Left colon (tissue), 2 donors: Measurements from ENCODE around the gene RTL1. TPM values are rescaled to one million over a fixed set of nuclear protein-coding genes. Genes with fewer than 3 reads are reported as not detected.

Source experiments
- ATAC-seq: fragments of 200-7000 bp; cut with Tn5 transposase; one replicate; pipeline ENCODE4 v1.9.1; 2020; ENCODE audit warnings: mild to moderate bottlenecking, moderate library complexity
- DNase-seq, 2 donors: peaks; one replicate each; pipeline ENCODE4 v3.0.0-alpha.2; 2020
- intact Hi-C, 2 donors: fragments of 100-400 bp; cut with DNase I in 1 of 2; cut with micrococcal nuclease in 1 of 2; formaldehyde crosslinking; loops; one replicate each; pipeline versions ENCODE4 v1.11.2 to v1.14.0; 2022; cut with DNase I, micrococcal nuclease
- total RNA-seq, 2 donors: library from RNA; stranded (reverse); fragmentation: NEBNext Ultra II Directional; extraction: Animal tissue kit (Norgen Biotek cat#: 25700); gene quantifications; one replicate each; pipeline ENCODE4 v1.2.1, GENCODE V29; 2021
- donor health status: DM: no; HTN: no; CAD: no.
- donor health status: DM: yes; HTN: yes; CAD: no.

RTL1 gene
- total RNA-seq, 2 donors from 2014 or later = not detected

DNA sequence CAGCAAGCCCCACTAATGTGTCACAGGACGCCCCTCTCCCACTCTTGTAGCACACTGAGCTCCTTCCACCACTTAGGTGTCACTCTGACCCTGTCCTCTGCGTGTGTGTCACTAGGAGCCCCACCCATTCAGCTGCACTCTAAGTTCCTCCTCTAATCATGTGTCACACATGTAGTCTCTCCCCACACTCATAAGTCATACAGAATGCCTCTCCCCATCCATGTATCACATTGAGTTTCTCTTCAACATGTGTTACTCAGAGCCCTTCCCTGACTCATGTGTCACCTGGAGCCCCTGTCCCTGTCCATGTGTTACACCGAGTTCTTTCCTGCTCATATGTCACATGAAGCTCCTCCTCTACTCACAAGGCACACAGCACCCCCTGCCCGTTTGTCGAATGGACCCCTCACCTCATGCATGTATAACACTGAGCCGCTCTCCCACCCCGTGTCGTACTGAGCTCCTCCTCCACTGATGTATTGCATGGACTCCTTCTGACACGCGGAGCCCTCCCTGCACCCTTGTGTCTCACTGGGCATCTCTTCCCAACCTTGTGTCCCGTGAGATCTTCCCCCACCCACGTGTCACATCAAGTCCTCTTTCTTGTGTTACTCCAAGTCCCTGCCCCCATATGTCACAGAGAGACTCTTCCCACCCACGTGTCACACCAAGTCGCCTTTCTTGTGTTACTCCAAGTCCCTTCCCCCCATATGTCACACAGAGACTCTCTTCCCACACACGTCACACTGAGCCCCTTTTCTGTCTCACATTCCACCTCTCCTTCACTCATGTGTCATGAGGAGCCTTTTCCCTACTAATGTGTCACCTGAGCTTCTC lies 31.0 kb downstream of the RTL1 start:
- no peak for ATAC-seq
- DNase-seq = no peak
- intact Hi-C loops = no loop called here

DNA sequence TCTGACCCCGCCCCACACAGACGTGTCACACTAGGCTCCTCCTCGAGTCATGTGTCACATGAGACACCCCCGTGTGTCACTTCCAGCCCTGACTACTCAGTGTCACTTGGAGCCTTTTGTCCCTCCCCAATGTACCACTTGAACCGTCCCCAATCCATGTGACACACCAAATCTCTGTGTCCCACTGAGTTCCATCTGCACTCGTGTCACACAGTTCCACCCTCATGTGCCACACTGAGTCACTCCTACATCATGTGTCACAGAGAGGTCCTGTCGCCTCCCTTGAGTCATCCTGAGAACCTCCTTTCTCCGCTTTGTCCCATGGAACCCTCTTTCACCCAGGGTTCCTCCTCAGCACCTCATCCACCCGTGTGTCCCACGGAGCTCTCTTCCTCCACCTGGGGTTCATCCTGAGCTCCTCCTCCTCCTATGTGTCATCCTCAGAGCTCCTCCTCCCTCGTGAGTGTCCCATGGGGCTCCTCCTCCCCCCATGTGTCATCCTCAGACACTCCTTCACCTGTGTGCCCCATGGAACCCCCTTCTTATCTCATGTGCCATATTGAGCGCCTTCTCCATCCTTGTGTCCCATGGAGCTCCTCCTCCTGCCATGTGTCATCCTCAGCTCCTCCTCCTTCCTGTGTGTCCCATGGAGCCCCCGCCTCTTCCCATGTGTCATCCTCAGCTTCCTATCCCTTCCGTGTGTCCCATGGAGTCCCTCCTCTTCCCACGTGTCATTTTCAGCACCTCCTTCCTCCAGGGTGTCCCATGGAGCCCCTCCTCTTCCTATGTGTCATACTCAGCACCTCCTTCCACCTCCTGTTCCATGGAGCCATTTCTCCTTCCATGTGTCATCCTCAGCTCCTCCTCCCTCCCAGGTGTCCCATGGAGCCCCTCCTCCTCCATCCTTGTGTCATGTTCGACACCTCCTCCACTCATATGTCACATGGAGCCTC lies 32.0 kb downstream of the RTL1 start:
- no peak for ATAC-seq
- intact Hi-C loops = no loop called here
- no peak for DNase-seq

DNA sequence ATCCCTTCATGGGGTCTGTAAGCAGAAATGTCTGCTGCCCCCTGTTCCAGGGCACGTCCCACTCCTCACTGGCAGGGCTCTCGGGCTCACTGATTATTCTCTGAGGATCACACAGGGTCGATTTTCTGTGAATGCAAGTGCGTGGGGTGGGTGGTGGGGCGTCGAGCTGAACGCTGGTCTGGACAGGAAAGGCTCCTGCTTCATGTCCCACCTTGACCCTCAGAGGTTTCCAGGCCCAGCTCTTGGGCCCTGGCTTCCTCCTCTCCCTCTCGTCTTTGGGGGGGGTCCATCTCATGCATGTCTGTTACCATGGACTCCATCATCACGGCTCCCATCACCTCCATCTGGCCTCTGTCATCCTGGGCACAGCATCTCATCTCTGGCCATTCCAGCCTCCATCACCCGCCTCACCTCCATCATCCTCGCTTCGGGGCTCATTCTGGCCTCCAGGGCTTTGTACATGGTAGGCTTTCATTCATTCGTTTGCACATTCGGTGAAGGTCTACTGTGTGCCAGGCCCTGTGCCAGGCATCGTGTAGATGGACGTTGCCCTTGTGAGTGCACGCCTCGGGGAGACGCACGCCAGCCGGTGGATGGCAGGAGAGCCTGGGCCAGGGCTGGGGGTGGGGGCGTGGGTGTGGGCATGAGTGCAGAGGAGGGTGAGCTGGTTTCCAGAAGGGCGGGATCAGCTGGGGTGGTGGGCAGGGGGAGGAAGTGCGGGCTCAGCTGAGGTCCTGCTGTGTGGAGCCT lies 34.7 kb downstream of the RTL1 start:
- ATAC-seq = no peak
- intact Hi-C loops = no loop called here
- no peak for DNase-seq

DNA sequence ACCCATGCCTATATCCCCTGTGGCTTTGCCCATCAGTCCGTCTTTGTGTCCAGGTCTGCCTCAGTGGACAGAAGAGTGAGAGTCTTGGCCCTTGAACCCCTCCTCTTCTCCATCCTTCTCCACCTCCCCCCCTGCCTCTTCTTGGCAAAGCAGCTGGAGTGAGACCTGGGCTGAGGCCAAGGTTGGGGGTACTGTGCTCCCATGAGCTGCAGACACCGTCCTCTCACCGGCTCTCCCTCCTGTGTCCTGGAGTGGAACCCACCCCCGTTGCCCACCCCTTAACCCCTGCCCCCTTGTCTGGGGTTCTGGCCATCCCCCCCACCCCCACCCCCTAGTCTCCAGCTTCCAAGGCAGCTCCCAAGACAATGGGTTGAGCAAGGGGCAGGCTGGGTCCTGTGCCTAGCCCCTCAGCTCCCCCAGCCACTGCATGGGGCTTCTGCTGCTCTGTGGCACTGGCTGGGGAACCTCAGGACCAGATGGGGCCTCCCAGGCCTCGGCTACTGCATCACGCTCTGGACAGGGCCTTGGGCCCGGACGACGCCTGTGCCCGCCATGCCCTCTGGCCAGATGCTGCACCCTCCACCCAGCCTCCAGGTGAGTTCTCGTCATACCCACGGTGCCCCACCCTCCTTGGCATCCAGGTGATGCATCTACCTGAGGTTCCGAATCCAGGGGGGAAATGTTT lies 35.7 kb downstream of the RTL1 start:
- DNase-seq = no peak
- intact Hi-C loops = no loop called here
- no peak for ATAC-seq

DNA sequence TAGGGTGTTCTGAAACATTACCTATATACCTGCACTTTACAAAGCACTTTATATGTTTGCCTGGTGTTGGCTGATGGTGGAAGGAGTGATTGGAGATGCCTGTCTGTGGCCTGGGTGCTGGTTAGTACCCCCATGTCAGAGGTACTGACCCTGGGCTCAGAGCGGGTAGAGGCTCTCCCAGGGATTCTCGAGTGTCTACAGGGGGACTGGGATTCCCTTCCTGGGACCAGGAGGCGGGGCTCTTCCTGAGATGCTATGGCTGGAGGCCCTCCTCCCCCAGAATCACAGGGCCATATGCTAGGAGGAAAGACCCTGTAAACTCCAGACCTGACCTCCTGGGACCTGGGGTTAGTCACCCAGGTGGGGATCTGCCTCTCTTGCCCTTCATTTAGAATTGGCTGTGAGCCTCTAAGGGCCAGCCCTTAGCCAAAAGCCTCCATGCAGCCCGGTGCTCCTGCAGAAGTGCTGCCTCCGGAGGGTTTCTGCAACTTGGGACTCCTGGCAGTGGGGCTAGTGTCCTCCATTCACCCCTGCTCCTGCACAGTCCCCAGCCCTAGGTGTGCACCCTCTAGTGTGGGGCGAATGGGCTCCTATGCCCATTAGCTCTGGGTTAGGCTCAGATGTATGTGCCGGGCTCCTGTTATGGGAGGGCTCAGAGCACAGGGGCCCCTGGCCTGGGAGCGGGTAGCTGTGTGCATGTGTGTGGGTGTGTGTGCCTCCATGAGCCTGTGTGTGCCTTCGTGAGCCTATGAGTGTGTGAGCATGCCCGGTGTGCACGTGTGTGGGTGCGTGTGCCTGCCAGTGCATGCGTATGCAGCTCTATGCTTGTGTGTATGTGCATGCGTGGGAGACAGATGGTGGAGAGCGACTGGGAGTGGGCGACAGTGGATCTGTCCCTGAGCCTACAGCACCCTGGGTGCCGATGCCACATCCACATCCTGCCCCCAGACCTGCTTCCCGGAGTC lies 36.6 kb downstream of the RTL1 start:
- intact Hi-C loops = no loop called here
- DNase-seq (no peak), ATAC-seq (no peak)

DNA sequence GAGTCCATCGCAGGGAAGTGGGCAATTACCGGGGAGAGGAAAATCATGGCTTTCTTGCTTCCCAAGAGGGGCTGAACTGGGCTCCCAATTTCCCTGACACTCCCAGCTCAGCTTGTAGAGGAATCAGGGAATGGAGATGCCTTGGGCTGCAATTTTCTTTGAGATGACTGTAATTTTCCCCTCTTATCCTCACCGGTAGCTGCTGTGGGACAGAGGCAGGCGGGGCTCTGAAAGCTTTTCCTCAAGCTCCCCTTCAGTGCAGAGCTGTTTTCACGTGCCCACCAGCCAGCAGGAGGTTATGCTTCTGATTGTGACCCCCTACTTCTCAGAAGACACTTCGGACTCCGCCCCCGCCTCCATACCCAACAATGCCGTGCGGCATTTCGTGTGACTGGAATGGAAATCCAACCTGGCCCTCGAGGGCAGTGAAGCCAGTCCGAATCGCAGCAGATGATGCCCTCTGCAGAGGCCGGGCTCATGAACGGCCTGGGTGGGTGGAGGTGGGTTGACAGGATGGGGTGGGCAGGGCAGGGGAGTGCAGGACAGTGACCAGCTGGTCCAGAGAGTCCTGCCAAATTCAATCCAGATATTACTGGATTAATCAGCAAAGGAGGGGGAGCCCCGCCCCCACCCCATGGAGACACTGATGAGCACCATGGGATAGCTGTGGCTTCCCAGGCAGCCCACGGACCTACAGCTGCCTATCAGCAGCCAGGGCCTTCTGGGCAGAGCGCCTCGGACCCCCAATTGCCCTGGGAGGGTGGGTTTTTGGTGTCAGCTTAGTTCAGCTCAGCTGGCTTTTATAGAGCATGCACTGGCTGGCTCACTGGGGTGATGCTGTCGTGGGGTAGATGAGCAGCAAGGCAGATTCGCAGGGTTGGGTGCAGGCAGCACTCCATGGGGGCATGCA lies 37.6 kb downstream of the RTL1 start:
- no peak for DNase-seq
- intact Hi-C loops = no loop called here
- no peak for ATAC-seq

DNA sequence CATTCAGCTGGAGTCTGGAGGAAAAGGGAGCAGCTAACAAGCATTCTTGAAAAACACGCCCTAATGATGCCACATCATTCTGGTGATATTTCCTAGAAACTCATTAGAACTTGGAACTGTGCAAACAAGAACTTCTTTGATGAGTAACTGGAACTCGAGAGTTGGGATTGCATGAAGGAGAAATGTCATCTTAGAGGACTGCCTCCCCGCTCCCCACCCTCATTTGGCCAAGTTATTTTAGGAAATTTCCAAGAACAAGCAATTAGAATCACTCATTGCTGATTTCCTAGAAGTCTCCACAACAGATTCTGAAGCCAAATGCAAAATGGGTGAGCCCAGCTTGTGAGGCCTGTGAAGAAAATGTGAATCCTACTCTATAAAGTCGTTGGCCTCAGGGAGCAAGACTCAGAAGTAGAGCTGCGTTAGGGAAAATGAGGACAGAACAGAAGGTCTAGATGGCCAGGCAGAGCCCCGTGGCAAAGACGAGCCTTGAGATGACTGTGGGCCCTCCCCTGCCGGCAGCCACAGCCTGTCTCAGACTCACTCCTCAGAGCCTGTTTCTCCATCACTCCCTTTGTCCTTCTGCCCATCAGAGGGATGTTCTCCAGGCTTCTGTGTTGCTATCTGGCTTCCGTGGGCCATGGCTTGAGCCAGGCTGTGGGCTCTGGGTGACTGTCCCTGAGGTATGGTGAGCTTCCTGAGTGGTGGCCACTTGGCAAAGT lies 38.4 kb downstream of the RTL1 start:
- intact Hi-C loops = no loop called here
- no peak for ATAC-seq
- DNase-seq = no peak

DNA sequence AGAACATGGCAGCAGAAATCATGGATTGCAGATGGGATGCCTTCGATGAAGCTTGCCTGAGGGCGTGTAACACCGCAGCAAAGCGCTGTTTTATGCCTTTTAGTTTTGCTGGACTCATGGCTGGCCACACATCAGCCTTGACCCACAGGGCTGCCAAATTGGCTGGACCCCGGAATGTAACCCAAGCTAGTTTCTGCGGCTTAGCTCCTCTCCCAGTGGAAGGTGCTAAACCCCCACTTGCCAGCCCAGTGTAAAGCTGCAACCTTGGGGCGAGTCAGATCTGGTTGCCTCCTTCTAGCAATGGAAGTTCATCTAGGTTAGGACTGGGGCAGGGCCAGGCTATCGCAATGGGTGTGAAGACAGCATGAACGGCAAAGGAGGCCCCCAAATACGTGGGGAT lies 39.3 kb downstream of the RTL1 start:
- intact Hi-C loops = no loop called here
- ATAC-seq (no peak), DNase-seq (no peak)

DNA sequence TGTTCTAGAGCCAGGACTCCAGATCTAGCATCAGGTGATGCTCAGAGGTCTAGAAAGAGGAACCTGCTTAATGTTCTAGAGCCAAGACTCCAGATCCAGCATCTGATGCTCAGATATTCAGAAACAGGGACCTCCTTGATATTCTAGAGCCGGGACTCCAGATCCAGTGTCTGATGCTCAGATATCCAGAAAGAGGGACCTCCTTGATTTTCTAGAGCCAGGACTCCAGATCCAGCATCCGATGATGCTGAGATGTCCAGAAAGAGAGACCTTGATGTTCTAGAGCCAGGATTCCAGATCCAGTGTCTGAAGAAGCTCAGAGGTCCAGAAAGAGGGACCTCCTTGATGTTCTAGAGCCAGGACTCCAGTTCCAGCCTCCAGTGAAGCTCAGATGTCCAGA lies 40.7 kb downstream of the RTL1 start:
- ATAC-seq (no peak), DNase-seq (no peak)
- intact Hi-C loops = no loop called here

DNA sequence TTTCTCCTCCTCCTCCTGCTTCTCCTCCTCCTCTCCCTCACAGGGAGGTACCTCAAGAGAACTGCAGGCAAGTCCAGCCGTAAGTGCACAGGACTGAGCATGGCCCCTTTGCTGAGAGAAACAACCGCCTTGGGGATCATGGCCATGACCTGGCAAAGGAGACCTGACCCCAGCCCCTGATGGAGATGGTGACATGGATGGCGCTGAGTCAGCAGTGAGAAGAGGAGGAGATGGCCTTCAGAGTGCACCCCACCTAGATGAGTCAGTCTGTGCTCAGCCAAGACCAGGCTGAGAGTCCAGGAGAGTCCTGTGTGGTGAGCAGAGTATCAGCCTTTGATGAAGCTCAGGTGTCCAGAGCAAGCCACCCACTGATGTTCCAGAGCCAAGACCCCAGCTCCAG lies 41.2 kb downstream of the RTL1 start:
- intact Hi-C loops = no loop called here
- DNase-seq (no peak), ATAC-seq (no peak)

DNA sequence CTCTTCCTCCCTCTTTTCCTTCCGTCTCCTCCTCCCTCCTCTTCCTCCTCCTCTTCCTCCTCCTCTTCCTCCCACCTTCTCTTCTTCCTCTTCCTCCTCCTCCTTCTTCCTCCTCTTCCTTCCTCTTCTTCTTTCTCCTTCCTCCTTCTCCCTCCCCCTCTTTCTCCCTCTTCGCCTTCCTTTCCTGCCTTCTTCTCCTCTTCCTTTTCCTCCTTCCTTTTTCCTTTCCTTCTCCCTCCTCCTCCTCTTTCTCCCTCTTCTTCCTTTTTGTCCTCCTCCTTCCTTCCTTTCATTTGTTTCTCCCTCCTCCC lies 41.6 kb downstream of the RTL1 start:
- DNase-seq (no peak), ATAC-seq (no peak)
- intact Hi-C loops = no loop called here

DNA sequence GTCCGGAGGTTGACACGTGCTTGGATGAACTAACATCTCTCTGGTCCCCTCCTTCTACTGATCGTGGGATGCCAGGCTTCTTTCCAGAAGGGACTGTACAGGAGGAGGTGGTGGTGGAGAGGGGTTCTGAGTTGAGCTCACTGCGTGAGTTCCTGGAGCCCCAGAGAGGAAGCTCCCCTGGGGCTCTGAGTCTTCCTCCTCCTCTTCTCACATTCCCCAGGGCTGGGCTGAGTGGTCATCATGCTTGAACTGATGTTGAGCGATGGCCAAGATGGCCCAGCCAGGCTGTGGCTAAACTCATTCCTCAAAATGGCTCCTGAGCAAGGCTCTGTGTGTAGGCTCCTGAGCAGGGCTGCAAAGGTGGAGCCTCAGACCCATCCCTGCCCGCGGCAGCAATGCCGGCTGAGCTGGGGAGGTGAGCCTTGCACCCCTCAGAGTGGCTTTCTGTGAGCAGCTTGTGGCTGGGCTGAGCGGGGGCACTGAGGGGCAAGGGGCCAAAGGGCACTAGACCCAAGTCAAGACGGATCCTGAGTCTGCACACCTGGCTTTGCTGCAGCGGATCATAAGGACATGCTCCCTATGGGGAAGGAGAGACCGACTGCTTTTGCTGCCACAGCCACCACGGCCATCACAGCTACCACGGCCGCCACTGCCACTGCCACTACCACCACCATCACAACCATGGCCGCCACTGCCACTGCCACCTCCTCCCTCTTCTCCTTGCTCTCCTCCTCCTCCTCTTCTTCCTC lies 42.2 kb downstream of the RTL1 start:
- intact Hi-C loops = no loop called here
- ATAC-seq (no peak), DNase-seq (no peak)

DNA sequence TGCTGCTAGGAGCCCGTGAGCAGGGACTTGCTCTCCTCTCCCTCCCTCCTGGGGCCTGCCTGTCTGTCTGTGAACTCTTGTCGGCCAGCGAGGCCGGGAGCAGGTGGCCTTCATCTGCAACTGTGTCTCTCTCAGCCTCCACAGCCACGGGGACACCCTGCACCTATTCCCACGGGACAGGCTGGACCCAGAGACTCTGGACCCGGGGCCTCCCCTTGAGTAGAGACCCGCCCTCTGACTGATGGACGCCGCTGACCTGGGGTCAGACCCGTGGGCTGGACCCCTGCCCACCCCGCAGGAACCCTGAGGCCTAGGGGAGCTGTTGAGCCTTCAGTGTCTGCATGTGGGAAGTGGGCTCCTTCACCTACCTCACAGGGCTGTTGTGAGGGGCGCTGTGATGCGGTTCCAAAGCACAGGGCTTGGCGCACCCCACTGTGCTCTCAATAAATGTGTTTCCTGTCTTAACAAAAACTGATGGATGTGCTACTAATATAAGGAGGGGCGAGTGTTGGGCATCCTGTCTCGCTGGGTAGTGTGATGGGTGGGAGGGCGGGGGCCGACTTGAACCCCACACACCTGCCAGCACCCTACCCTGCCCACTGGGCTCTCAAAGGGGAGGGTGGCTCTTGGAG lies 42.9 kb downstream of the RTL1 start:
- no peak for ATAC-seq
- intact Hi-C loops = no loop called here
- DNase-seq = no peak

DNA sequence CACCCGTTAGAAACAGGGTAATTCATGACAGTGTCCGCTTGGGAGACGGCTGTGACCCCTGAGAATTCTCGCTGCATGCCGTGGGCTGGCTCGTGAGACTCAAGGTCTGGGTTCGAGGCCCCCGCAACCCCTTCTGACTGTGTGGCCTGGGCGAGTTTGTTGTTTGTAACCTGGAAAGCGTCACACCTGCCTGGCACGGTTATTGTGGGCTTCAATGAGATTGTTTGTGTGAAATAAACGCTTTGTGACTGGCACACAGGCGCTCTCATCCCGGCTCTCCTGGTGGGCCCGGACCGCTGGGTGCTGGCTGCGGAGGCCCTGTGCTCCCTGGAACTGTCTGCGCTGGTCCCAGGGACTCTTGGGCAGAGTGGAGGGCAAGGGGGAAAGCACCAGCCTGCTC lies 43.7 kb downstream of the RTL1 start:
- intact Hi-C loops = no loop called here
- no peak for ATAC-seq
- no peak for DNase-seq

DNA sequence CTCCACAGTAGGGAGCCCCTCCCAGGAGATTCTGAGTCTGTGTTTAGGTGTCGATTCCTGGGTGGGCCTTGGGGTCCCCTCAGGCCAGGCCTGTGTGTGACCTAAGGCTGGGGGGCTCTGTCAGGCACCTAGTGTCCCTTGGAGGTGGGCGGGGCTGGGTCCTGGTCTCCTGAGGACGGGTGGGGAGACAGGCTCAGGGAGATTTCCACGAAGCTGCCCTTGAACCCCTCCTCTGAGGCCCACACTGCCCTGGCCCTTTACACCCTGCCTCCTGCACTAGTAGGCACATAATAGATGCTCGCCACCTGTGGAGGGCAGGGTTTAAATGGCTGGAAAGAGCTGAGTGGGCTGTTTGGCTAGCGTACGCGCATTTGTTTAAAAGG lies 44.7 kb downstream of the RTL1 start:
- DNase-seq = no peak
- intact Hi-C loops = no loop called here
- no peak for ATAC-seq
